IMR-90 (cell line): ENCODE data around the gene EFHB. TPM values are rescaled to one million over a fixed set of nuclear protein-coding genes. Genes with fewer than 3 reads are reported as not detected.

Experiments
- ATAC-seq: fragments of 200-7000 bp; cut with Tn5 transposase; 2 replicates; pipeline ENCODE4 v1.9.1; 2020; ENCODE audit warnings: low read depth, mild to moderate bottlenecking, moderate library complexity
- BruUV-seq: library from RNA; stranded (reverse); fragments of 400-500 nt; replicated peaks from 2 replicates; lab custom pipeline; 2021; lab: Mats Ljungman, UMichigan
- CTCF ChIA-PET: fragments of 300-600 bp; formaldehyde crosslinking; extraction: SDS; loops from one replicate; lab custom pipeline; 2021; ENCODE audit warnings: antibody characterized with exemption; lab: Yijun Ruan, JAX
- POLR2A ChIA-PET: fragments of 300-600 bp; sonication (Branson Sonifier 250); formaldehyde crosslinking; loops from one replicate; lab custom pipeline; 2022; ENCODE audit warnings: antibody characterized with exemption; ENCODE audit not compliant: unreplicated experiment; lab: Charles Lee
- DNase-seq: peaks from one replicate; pipeline ENCODE4 v3.0.0; 2013
- H2AFZ ChIP-seq: replicated peaks from 2 replicates; pipeline ENCODE3; 2013; ENCODE audit warnings: low read length, mild to moderate bottlenecking; ENCODE audit not compliant: poor library complexity
- H2AK5ac ChIP-seq: 2 replicates; pipeline ENCODE4 v1.6.1; 2013; ENCODE audit warnings: low read depth, low read length, inconsistent platforms
- H2AK9ac ChIP-seq: replicated peaks from 2 replicates; pipeline ENCODE3; 2013; ENCODE audit warnings: mild to moderate bottlenecking, low read depth, low read length, moderate library complexity; ENCODE audit not compliant: poor library complexity
- H2BK120ac ChIP-seq: 2 replicates; pipeline ENCODE4 v1.6.1; 2013; ENCODE audit warnings: low read depth, low read length, inconsistent platforms
- H2BK15ac ChIP-seq: 3 replicates; pipeline ENCODE4 v1.6.1; 2013; ENCODE audit warnings: low read depth, low read length, inconsistent platforms
- H2BK20ac ChIP-seq: 2 replicates; pipeline ENCODE4 v1.6.1; 2013; ENCODE audit warnings: low read depth, mild to moderate bottlenecking, inconsistent platforms, low read length, moderate library complexity
- H2BK5ac ChIP-seq: 2 replicates; pipeline ENCODE4 v1.6.1; 2013; ENCODE audit warnings: mild to moderate bottlenecking, low read depth, low read length, inconsistent platforms; ENCODE audit not compliant: poor library complexity, severe bottlenecking
- H3K14ac ChIP-seq: replicated peaks from 2 replicates; pipeline ENCODE4 v1.6.1; 2013; ENCODE audit warnings: low read depth, low read length, inconsistent platforms
- H3K18ac ChIP-seq: 2 replicates; pipeline ENCODE4 v1.6.1; 2013; ENCODE audit warnings: low read depth, low read length, control low read depth
- H3K23ac ChIP-seq: 2 replicates; pipeline ENCODE4 v1.6.1; 2013; ENCODE audit warnings: low read depth, low read length, inconsistent platforms
- H3K27ac ChIP-seq: 2 replicates; pipeline ENCODE4 v1.5.1; 2013; ENCODE audit warnings: mild to moderate bottlenecking, control low read depth, low read length; ENCODE audit not compliant: insufficient read depth
- H3K27me3 ChIP-seq: 2 replicates; pipeline ENCODE4 v1.6.1; 2013; ENCODE audit warnings: low read length; ENCODE audit not compliant: control insufficient read depth, insufficient read depth
- H3K36me3 ChIP-seq: 2 replicates; pipeline ENCODE4 v1.6.1; 2013; ENCODE audit warnings: low read length, mixed read lengths; ENCODE audit not compliant: control insufficient read depth, insufficient read depth
- H3K4ac ChIP-seq: 2 replicates; pipeline ENCODE4 v1.6.1; 2013; ENCODE audit warnings: low read depth, low read length, inconsistent platforms
- H3K4me1 ChIP-seq: 2 replicates; pipeline ENCODE4 v1.6.1; 2013; ENCODE audit warnings: low read length, mixed read lengths; ENCODE audit not compliant: control insufficient read depth, insufficient read depth
- H3K4me2 ChIP-seq: 2 replicates; pipeline ENCODE4 v1.6.1; 2013; ENCODE audit warnings: low read depth, mild to moderate bottlenecking, control low read depth, low read length, moderate library complexity
- H3K4me3 ChIP-seq: 2 replicates; pipeline ENCODE4 v1.5.1; 2013; ENCODE audit warnings: low read depth, mild to moderate bottlenecking, control low read depth, low read length, moderate library complexity; ENCODE audit not compliant: insufficient read depth
- H3K56ac ChIP-seq: 2 replicates; pipeline ENCODE4 v1.6.1; 2013; ENCODE audit warnings: low read length, inconsistent platforms; ENCODE audit not compliant: insufficient read depth; ENCODE audit errors: extremely low read depth
- H3K79me1 ChIP-seq, 2 experiments: 2 replicates each; pipeline ENCODE4 v1.6.1; 2013; ENCODE audit warnings: low read length in 2 of 2, inconsistent platforms in 1 of 2, low read depth in 1 of 2
- H3K9ac ChIP-seq: 2 replicates; pipeline ENCODE4 v1.6.1; 2013; ENCODE audit warnings: low read depth, low read length, control low read depth
- H3K9me1 ChIP-seq: 2 replicates; pipeline ENCODE4 v1.6.1; 2013; ENCODE audit warnings: low read length, inconsistent platforms; ENCODE audit not compliant: insufficient read depth
- H3K9me3 ChIP-seq: 2 replicates; pipeline ENCODE4 v1.6.1; 2013; ENCODE audit warnings: low read length; ENCODE audit not compliant: control insufficient read depth, insufficient read depth
- H4K20me1 ChIP-seq: 2 replicates; pipeline ENCODE4 v1.6.1; 2013; ENCODE audit warnings: low read length, inconsistent platforms; ENCODE audit not compliant: insufficient read depth
- H4K5ac ChIP-seq: 2 replicates; pipeline ENCODE4 v1.6.1; 2013; ENCODE audit warnings: mild to moderate bottlenecking, low read depth, low read length, control low read depth
- H4K8ac ChIP-seq, 2 experiments: 2 replicates each; pipeline ENCODE4 v1.6.1; 2013; ENCODE audit warnings: low read depth in 2 of 2, low read length in 2 of 2, control low read depth in 1 of 2, inconsistent platforms in 1 of 2
- H4K91ac ChIP-seq: 2 replicates; pipeline ENCODE4 v1.6.1; 2013; ENCODE audit warnings: low read depth, low read length, inconsistent platforms; ENCODE audit not compliant: insufficient read depth
- BHLHE40 ChIP-seq: fragments of 150-350 bp; IDR thresholded peaks from 2 replicates; pipeline ENCODE4 v1.6.1; 2016; ENCODE audit warnings: mild to moderate bottlenecking, low read depth, low read length
- CEBPB ChIP-seq: IDR thresholded peaks from 2 replicates; pipeline ENCODE4 v1.6.1; 2012; ENCODE audit warnings: low read depth, low read length, improper control_type of control experiment
- CHD1 ChIP-seq: IDR thresholded peaks from 2 replicates; pipeline ENCODE4 v1.6.1; 2012; ENCODE audit warnings: low read depth, low read length, improper control_type of control experiment
- ELK1 ChIP-seq: fragments of 150-350 bp; IDR thresholded peaks from 2 replicates; pipeline ENCODE4 v1.6.1; 2016; ENCODE audit warnings: low read depth, mild to moderate bottlenecking, low read length, moderate library complexity, borderline replicate concordance
- MAFK ChIP-seq: IDR thresholded peaks from 2 replicates; pipeline ENCODE4 v1.6.1; 2012; ENCODE audit warnings: low read depth, low read length, improper control_type of control experiment
- MXI1 ChIP-seq: IDR thresholded peaks from 2 replicates; pipeline ENCODE4 v1.6.1; 2012; ENCODE audit warnings: low read depth, mild to moderate bottlenecking, low read length, moderate library complexity, borderline replicate concordance
- NFE2L2 ChIP-seq: fragments of 150-350 bp; IDR thresholded peaks from 2 replicates; pipeline ENCODE4 v1.6.1; 2016; ENCODE audit warnings: low read depth, mild to moderate bottlenecking, low read length
- POLR2A ChIP-seq: IDR thresholded peaks from 2 replicates; pipeline ENCODE4 v1.6.1; 2012; ENCODE audit warnings: mild to moderate bottlenecking, low read depth, low read length
- RAD21 ChIP-seq: IDR thresholded peaks from 2 replicates; pipeline ENCODE4 v1.6.1; 2012; ENCODE audit warnings: low read length, improper control_type of control experiment
- RFX5 ChIP-seq: IDR thresholded peaks from 2 replicates; pipeline ENCODE4 v1.8.0; 2012; ENCODE audit warnings: low read depth, mild to moderate bottlenecking, low read length, moderate library complexity
- SMC3 ChIP-seq: fragments of 150-350 bp; IDR thresholded peaks from 2 replicates; pipeline ENCODE4 v1.6.1; 2016; ENCODE audit warnings: low read depth, mild to moderate bottlenecking, antibody characterized with exemption, low read length, moderate library complexity
- WGBS, 2 experiments: methylation state at CpG; one replicate each; pipeline versions ENCODE4 v1.1.5 to v1.1.7; 2013; ENCODE audit warnings: missing lambda C conversion rate in 2 of 2; ENCODE audit not compliant: insufficient read length in 1 of 2; ENCODE audit errors: extremely low coverage in 2 of 2; 5-methylcytosine and 5-hydroxymethylcytosine counted together
- dilution Hi-C: fragments of 300-500 bp; cut with HindIII; formaldehyde crosslinking; loops from one replicate; pipeline ENCODE4 v1.14.3; 2018; ENCODE audit warnings: low sequenced_read_pairs; ENCODE audit not compliant: unreplicated experiment
- in situ Hi-C: fragments of 300-500 bp; cut with MboI; formaldehyde crosslinking; loops from 3 replicates; pipeline ENCODE4 v1.14.3; 2019; ENCODE audit warnings: low sequenced_read_pairs, inconsistent platforms, mixed read lengths
- intact Hi-C: fragments of 100-400 bp; cut with micrococcal nuclease; formaldehyde crosslinking; loops from 2 replicates; pipeline ENCODE4 v1.10.0; 2022
- polyA plus RNA-seq, 3 experiments: library from polyadenylated mRNA; depleted of rRNA; stranded (reverse); fragments of >200 nt; gene quantifications; 2 replicates each; pipeline ENCODE4 v1.2.3, GENCODE V29; 2012; ENCODE audit warnings: low replicate concordance in 1 of 3
- total RNA-seq: library from RNA; depleted of rRNA; stranded (reverse); fragments of >200 nt; gene quantifications from 2 replicates; pipeline ENCODE4 v1.2.3, GENCODE V29; 2012

Gene EFHB
- total and polyA plus RNA-seq, 2 of the 4 experiments (the other 2 are of a cell fraction), result under 0.01 to 1.0 TPM

- Histone ChIP-seq H3K14ac (no peak overlapping the region), H4K91ac (no peak overlapping the region), H3K4ac (no peak overlapping the region), H3K18ac (no peak overlapping the region), H4K5ac (no peak overlapping the region), H2BK5ac (no peak overlapping the region), H2BK15ac (no peak overlapping the region), H3K9ac (no peak overlapping the region), H3K27me3 (no peaks in the 10 kb centered on the region), H2AFZ (no peak overlapping the region), H3K36me3 (peaks cover 23% of the 10 kb centered on the region), H3K9me3 (no peaks in the 10 kb centered on the region), H2AK9ac (no peak overlapping the region), H3K4me1 (peaks cover 6% of the 10 kb centered on the region; the same call in 1 of the 2 replicates), H3K4me2 (no peak overlapping the region), H2BK120ac (no peak overlapping the region), H3K4me3 (no peak overlapping the region), H3K56ac (no peak overlapping the region), H3K27ac (no peak overlapping the region), H2AK5ac (no peak overlapping the region), H2BK20ac (no peak overlapping the region), H4K8ac (no peak overlapping the region), H4K20me1 (peaks cover 47% of the 10 kb centered on the region), H3K23ac (no peak overlapping the region), H3K9me1 (no peaks in the 10 kb centered on the region; the same call in 1 of the 2 replicates), H3K79me1 (peaks cover 5 to 25% of the 10 kb centered on the region in 2 experiments; a peak in 3 of 4 replicates)
- in situ Hi-C loops, result no loop called here
- TF ChIP-seq RFX5, result no peak
- no peak for TF ChIP-seq BHLHE40
- no peak for TF ChIP-seq MAFK
- TF ChIP-seq ELK1, result no peak
- TF ChIP-seq POLR2A, result no peak
- TF ChIP-seq NFE2L2, result no peak
- TF ChIP-seq CHD1, result no peak
- TF ChIP-seq RAD21, result no peak
- TF ChIP-seq CEBPB, result no peak
- no peak for TF ChIP-seq MXI1
- TF ChIP-seq SMC3, result no peak
- no peak for ATAC-seq
- intact Hi-C loops, result no loop called here
- ChIA-PET POLR2A (no interaction called here), CTCF (no interaction called here)
- 100% methylated on average over 1 of the region's 2 CpGs; no CpG with 5 or more reads in 1 of the 2 experiments for WGBS, 2 experiments
- no TSS peak for BruUV-seq
- dilution Hi-C loops, result no loop called here
- no peak for DNase-seq
Observed at GRCh38 chr3:19950316-19950715, 16.3 kb upstream of the EFHB start.
